DMS 273 (cell line): ENCODE measurements around the gene ARIH2.

Source experiments
- DNase-seq: peaks from one replicate; lab custom pipeline; 2025; ENCODE audit not compliant: unreplicated experiment; lab: John Stamatoyannopoulos, UW

ARIH2 gene

DNA sequence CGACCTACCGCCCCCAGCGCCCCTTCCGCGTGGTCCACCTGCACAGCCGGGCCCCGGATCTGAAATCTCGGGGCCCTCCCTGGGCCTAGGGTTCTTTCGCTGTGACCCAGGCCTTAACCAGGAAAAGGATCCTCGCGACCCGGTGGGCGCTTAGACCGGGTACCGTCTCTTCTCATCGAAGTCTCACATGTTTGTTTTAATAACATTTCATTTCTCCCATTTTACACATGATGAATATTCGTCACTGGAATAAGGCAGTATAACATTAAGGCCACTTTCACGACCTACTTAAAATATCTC, 100.0 kb downstream of the ARIH2 start:
- peak; percentile 63 for DNase-seq

DNA sequence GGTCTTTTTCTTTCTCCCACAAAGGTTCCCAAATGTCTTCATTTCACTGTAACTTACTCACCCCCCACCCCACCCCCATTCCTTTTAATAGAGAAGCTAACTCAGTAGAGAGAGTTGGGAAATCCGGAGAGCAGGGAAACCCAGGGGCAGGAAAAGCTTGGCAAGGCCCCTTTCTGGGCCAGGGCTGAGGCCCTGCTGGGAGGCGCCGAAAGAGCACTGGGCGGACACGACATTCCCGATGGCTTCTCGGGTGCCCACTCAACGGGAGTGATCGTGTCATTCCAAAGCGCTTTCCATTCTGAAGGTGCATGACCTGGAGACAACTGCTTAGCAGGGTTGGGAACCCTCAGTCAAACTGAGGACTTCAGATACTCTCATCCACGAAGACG, 101.3 kb downstream of the ARIH2 start:
- DNase-seq = no peak

DNA sequence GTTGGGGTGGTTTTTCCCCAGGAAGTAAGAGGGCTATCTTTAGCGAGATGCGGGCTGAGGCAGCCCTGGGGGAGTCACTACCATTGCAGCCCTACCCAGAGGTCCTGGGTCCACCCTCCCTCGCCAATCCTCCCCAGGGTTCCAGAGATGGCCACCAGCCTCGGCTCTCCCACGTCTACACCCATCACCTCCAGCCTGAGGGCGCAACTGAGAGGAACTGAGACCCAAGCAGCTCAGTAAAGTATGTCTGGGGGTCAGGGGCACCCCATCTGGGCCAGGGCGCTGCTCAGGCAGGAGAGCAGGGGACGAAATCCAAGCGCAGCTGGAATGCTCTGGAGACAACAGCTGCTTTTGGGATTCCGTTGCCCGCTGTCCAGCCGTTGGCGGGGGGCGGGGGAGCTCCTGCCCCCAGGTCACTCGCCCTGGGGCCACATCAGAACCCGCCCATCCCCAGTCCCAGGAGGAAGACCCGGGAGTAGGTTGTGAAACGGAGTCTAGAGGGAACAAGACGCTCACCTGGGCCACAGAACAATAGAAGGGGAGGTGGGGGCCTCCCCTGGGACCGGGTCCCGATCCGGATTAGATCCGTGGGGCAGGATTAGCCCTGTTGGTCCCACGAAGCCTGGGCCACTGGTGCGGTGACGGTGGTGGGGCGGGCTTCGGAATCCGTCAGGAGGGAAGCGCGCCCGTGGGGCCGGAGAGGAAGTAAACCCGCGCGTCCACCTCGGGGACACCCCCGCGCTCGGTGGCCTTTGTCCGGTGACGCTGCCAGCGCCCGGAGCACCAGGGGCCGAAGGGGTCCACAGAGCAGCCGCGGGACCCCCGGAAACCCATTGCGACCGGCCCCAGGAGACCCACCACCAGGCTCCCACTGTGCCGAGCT, 101.9 kb downstream of the ARIH2 start:
- peak; percentile 38 for DNase-seq

DNA sequence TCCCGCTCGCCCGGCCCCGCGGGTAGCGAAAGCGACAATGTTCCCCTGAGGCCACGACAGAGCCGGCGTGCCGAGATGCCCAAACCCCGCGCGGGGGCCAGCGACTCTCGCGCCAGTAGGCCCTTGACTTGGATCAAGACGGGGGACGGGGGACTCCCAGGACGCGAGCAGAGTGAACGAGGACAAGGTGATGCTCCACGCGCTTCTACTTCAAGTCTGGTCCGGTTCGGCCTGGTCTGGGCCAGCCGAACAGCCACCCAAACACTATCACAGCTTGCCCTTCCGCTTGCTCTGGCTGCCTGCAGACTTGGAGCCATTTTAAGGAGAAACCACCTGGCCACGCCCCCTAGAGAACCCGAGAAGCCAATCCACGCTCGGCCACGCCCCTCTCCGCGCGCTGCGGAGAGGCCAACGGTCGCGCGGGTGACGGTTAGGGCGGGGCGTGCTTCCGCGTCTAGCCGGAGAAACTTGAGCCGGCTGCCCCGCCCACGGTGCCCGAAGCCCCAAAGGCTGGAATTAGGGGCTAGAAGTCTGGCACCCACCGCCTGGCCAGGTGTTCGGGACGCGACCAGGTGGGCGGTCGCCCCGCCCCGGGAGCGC, 102.7 kb downstream of the ARIH2 start:
- DNase-seq = peak; percentile 99

DNA sequence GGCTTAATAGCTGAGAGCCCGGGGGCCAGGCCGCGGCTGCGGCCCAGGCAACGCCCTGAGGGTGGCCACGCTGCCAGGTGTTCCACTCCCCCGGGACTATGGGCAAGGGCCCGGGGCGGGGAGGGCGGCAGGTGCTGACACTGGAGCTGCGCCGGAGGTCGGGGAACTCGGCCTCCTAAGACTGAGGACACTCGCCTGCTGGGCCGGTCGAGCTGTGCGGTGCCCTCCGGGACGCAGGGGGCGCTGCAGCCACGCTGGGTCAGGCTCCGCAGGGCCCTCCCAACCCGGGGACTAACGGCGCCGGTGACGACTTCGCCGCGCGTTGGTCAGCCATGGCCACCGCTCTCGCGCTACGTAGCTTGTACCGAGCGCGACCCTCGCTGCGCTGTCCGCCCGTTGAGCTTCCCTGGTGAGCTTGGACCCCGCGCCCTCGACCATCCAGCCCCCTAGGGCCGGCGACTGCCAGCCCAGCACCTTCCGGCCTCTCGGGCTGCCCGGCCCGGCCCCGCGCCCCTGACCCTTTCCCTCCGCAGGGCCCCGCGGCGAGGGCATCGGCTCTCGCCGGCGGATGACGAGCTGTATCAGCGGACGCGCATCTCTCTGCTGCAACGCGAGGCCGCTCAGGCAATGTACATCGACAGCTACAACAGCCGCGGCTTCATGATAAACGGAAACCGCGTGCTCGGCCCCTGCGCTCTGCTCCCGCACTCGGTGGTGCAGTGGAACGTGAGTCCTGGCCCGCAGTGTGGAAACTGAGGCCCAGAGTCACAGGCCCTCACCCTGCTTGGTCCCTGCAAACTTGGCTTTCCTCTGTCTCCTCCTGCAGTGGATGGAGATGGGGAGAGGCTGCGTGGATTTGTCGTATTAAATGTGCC, 103.4 kb downstream of the ARIH2 start, which contains the start of gene NDUFAF3:
NDUFAF3 (plus strand) TSS at position 309 of the 875 bp plus-strand sequence; CDS start at position 333, 24 bp downstream.
- DNase-seq = peak; percentile 97

DNA sequence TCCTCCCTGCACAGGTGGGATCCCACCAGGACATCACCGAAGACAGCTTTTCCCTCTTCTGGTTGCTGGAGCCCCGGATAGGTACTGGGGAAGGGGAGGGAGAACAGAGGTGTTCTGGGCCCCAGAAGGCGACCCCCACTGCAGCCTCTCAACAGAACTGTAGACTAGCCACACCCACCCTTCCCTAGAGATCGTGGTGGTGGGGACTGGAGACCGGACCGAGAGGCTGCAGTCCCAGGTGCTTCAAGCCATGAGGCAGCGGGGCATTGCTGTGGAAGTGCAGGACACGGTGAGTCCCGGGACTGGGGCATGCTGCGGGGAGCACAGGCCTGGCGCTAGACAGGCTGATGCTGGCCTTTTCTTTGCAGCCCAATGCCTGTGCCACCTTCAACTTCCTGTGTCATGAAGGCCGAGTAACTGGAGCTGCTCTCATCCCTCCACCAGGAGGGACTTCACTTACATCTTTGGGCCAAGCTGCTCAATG, 104.1 kb downstream of the ARIH2 start:
- peak; percentile 53 for DNase-seq

DNA sequence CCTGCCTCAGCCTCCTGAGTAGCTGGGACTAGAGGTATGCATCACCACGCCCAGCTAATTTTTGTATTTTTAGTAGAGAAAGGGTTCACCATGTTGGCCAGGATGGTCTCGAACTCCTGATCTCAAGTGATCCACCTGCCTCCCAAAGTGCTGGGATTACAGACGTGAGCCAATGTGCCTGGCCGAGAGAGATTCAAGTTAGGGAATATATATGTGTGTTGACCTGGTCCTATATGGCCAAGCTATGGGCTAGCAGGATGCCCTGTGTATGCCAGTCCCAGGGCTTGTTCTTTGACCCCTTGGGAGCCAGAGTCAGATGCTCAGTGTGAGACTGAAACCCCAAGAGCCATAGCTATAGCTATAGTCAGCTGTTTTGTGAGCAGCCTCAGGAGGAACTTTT, 105.1 kb downstream of the ARIH2 start:
- no peak for DNase-seq

DNA sequence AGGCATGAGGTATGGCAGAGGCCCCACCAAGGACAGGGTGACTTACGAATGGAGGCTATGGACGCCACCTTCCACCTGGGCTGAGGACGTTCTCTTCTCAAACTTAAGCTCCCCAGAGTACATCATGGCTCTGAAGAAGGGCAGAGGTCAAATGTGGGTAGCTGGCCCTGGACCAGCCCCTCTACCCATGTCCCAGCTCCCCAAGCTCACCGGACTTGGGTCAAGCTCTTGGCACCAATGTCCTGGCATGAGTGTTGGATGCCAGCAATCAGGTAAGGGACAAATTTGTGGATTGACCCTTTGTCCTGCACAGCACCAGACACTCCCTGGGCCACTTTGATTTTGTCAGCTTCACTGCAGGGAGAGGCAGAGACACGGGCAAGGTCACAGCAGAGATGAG, 105.8 kb downstream of the ARIH2 start:
- no peak for DNase-seq

DNA sequence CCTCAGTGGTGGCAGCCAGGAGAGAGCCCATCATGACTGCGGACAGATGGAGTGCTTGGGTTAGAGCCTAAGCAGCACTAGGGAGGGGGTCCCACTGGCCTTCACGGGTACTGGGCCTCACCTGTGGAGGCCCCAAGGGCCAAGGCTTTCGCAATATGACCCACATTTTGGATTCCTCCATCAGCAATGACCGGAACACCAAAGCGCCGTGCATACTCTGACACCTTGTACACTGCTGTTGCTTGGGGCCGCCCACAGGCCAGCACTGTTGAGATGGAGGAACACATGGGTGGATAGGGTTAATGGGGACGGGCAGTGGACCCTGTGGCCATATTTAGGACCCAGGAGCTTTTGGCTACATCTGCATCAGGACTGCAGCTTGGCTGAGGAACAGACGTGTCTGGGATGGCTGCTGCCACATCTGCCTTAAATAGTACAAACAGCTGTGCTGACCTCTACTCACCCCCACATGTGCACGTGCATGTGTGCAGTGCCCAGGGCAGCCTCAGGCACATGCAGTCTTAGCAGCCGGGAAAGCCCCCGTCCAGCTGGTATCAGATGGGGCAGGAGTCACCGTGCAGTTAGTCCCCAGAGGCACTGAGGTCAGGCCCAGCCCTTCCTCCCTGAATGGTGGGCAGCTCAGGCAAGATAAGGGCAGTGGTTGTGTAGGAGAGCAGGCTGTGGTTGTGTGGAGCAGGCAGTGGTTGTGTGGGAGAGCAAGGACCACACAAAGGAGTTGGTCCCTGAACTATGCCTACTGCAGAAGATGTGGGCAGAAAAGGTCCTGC, 106.6 kb downstream of the ARIH2 start:
- DNase-seq = peak; percentile 27

DNA sequence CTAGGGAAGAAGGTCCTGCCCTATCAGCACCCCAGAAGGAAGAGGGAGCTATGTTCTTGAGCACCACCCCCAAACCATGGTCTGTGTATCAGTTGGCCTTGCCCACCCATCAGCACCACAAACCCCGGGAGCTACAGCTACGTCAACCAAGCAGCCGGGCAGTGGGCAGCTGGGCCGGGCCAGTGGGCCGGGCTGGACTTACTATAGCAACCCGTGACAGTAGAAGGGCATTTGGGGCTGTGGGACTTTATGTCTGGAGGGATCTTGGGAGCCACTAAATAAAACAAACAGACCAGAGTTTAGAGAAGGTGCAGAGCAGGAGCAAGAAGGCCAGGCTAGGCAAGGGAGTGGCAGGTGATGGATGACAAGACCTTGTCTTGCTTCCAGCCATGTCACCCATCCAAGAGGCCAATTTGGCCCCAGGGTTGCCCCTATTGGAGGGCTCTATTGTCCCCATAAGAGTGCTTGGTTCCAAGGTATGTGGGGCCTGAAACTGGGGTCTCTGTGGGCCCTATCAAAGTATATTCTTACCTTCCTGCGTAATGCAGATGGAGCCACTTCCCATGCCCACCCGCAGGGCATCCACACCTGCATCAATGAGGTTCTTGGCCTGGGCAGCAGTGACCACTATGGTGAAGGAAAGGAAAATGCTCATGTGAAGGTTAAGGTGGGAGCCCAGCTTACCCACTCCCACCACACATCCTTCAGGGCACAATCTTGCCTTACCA, 107.3 kb downstream of the ARIH2 start:
- no peak for DNase-seq

DNA sequence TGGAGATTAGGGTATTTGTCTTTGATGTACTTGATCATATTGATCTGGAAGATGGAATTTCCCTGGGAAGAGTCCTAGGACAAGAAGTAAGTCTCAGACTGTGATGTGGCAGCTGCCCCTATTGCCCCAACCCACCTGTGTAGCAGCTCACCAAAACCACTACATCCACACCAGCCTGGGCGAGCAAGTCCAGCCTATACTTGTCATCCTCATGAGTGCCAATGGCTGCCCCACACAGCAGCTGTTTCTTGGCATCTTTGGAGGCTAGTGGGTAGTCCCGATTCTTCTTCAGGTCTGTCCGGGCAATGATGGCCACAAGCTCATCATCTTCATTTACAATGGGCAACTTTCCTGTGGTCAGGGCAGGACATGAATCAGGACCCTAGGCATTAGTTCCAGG, 107.9 kb downstream of the ARIH2 start:
- no peak for DNase-seq

DNA sequence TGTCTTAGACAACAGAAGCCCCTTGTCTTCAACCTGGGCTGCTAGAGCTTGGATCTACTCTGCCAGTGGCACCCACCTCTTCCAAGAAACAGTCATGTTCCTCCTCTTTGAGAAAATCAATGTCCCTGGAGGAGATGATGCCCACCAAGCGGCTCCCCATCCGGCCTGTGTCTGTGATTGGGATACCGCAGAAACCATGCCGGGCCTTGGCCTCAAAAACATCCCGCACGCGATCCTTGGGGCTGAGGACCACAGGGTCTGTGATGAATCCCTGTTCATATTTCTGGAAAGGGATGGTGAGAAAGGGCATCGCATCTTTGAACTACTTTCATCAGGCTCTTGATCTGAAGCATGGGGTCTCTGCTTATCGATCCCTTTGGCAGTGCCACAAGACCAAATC, 109.0 kb downstream of the ARIH2 start:
- no peak for DNase-seq

DNA sequence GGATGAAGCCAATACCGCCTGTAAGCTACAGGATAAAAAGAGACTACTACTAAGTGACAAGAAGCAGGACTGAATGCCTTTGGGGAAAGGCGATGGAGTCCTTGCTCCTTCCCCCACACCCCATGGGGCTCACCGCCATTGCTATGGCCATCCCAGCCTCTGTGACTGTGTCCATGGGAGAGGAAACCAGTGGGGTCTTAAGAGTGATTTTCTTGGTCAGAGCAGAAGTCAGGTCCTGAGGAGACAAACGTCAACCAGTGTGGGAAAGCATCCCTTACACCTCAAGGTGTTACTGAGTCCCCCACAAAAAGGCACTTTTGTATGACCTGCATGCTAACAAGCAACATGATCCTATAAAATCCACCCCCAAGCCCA, 109.6 kb downstream of the ARIH2 start:
- DNase-seq = no peak

DNA sequence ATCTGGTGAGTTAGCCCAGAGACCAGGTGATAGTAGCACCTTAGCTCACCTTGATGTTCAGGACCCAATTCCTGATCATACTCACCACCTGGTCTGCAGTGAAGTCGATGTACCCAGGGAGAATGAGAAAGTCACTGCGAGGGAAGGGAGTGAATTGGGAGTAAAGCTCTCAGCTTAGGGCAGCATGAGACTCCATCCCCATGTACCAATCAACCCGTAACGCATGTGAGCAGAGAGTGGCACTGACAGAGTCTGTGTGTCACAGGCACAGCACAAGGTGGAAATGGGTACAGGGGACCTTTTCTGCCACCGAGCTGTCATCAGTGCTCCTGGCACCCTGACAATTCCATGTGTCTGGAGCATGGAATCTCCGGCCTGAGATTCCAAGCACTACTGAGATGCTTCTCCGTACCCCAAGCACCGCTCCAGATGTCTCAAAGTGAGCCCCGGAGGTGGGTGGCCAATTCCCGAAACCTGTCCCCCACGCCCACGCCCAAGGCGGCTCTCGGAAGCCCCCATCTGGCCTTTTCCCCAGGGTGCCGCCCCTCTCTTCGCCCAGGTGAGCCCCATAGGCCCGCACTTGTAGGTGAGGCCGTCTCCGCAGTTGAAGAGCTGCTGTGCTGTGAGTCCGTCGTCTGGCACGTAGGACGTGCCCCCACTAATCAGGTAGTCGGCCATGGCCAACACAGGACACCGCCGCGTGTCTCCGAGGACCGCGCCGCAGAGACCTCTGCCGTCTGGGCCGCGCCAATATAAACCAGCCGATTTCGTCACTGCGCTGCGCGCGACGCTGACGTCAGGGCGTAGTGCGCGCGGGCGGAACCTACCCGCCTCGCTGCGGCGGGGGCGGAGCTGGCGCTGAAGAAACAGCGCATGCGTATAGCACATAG, 110.3 kb downstream of the ARIH2 start, which contains the start of gene IMPDH2:
IMPDH2 (minus strand) TSS at position 726 of the 890 bp plus-strand sequence; CDS start at position 678, 48 bp downstream.
- DNase-seq = peak; percentile 97

DNA sequence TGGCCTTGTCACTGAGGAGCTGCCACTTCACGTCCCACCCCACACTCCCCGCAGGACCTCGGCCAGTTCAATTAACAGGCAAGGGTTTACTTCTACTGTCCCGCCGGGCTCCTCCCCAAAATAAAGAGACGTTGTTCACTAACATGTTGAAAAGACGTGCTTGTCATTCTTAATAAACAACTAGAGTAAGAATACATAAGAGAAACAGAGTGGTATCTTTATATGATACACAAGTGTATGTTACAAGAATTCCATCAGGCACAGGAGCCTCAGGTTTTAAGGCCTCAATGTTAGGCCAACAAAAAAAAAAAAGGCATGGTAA, 110.9 kb downstream of the ARIH2 start:
- no peak for DNase-seq

DNA sequence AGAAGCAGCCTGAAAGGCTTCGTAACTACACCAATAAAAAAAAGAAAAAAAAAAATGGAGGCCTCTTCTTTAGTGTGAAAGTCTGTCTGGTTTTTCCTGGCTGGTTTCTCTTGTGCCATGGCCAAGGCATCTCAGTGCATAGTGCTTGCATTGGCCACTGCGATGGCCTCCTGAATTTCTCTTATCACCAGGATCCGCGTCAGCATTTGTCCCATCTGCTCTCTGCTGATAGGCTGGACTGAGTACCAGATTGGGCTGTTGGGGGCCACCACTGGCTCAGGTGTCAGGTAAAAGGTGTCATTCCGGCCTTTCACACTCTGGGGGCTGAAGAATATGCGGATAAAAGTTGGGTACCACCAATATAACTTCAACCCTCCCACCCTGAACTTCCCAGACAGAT, 111.7 kb downstream of the ARIH2 start:
- DNase-seq = no peak

DNA sequence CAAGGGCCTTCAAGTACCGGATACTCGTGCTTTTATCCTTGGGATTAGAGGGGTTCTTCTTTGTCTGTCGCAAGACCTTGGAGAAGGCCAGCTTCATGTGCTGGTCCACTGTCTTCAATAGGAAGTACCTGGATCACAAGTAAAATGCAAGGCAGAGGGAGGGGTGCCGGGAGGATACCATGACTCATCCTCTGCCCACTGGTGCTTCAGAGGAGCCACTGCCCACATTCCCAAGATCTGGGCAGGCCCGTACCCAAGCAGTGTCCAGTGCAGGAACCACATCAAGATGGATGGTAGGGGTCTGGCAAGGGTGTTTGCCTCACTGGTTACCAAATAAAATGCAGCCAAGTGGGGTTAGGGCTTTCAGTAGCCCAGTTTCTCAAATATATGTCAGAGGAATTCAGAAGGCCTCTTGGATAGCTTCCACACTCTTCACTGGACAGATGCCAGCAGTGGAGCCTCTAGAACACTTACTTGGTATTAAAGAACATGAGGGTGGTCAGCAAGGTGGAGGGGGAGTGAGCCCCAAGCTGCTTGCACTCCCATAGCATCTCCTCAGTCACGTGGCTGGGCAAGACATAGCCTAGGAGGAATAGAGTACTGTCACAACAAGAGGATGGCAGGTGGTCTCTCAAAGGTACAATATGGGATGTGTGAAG, 114.1 kb downstream of the ARIH2 start:
- no peak for DNase-seq

DNA sequence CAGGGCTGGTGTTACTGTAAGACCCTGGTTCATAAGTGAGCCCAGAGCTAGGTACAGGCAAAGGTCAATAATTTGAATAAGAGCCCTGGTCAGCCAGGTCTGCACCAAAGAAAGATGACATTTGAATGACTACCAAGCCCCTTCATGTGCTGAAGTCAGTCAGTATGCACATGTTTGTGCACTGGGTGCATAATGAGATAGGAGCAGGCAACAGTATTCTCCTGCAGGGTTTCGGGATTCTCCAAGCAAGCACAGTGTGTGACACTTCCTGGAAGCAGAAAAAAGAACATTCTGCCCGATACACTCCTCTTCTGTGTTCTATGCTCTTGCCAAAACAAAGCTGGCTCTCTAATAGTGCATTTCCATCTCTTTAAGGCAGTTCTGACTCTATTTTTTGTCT, 116.0 kb downstream of the ARIH2 start:
- no peak for DNase-seq

DNA sequence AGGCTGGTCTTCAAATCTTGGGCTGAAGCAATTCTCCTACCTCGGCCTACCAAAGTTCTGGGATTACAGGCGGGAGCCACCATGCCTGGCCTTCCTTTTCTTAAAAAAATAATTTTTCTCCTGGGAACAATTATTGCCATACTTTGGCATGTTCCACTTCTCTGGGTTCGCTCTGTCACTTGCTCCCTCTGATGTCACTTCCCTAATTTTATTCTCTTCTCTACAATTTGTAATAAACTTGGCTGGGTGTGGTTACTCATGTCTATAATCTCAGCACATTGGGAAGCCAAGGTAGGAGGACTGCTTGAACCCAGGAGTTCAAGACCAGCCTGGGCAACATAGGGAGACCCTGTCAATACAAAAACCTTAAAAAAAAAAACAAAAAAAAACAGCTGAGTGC, 116.6 kb downstream of the ARIH2 start:
- DNase-seq = no peak
